HEK293T (cell line): Measurements from ENCODE around the gene NKAP.
A peak's percentile ranks its signal among the peaks of the same experiment; 100 is the strongest.

Source experiments
- ARNT ChIP-seq: fragments of 450-650 bp; IDR thresholded peaks from 2 replicates; pipeline ENCODE4 v1.6.1; 2017; ENCODE audit warnings: mild to moderate bottlenecking
- BHLHE40 ChIP-seq: fragments of 450-650 bp; IDR thresholded peaks from 2 replicates; pipeline ENCODE4 v1.6.1; 2016; ENCODE audit warnings: mild to moderate bottlenecking, moderate library complexity, borderline replicate concordance
- CTBP1 ChIP-seq: fragments of 450-650 bp; IDR thresholded peaks from 2 replicates; pipeline ENCODE4 v1.6.1; 2016; ENCODE audit warnings: borderline replicate concordance
- ELF4 ChIP-seq: fragments of 450-650 bp; IDR thresholded peaks from 2 replicates; pipeline ENCODE4 v1.6.1; 2017; ENCODE audit warnings: antibody characterized with exemption
- FOXA1 ChIP-seq: fragments of 450-650 bp; IDR thresholded peaks from 2 replicates; pipeline ENCODE4 v1.6.1; 2016; ENCODE audit warnings: mild to moderate bottlenecking
- HDGF ChIP-seq: fragments of 450-650 bp; IDR thresholded peaks from 2 replicates; pipeline ENCODE4 v1.6.1; 2017; ENCODE audit warnings: antibody characterized with exemption, borderline replicate concordance
- L3MBTL2 ChIP-seq: fragments of 450-650 bp; conservative IDR thresholded peaks from 2 replicates; pipeline ENCODE4 v1.6.1; 2016; ENCODE audit warnings: mild to moderate bottlenecking
- LEF1 ChIP-seq: fragments of 450-650 bp; IDR thresholded peaks from 2 replicates; pipeline ENCODE4 v1.6.1; 2017; ENCODE audit warnings: mild to moderate bottlenecking, borderline replicate concordance
- NFRKB ChIP-seq: fragments of 450-650 bp; IDR thresholded peaks from 2 replicates; pipeline ENCODE4 v1.6.1; 2016; ENCODE audit warnings: mild to moderate bottlenecking, moderate library complexity
- SP1 ChIP-seq: fragments of 450-650 bp; IDR thresholded peaks from 2 replicates; pipeline ENCODE4 v1.6.1; 2017
- ZNF384 ChIP-seq: fragments of 450-650 bp; IDR thresholded peaks from 2 replicates; pipeline ENCODE4 v1.6.1; 2016
- TF ChIP-seq, protein P1 (sequence below): fragments of 450-650 bp; IDR thresholded peaks from 2 replicates; pipeline ENCODE4 v1.6.1; 2016

GRCh38 chrX:119943185-119943988, at the start of gene NKAP:
- peak; percentile 93 for TF ChIP-seq CTBP1
- no peak; the same call in 1 of the 2 replicates for TF ChIP-seq NFRKB
- TF ChIP-seq SP1 = no peak
- peak; percentile 49 for TF ChIP-seq ELF4
- TF ChIP-seq FOXA1 = no peak
- no peak; the same call in 1 of the 2 replicates for TF ChIP-seq ZNF384
- TF ChIP-seq, protein P1, sequence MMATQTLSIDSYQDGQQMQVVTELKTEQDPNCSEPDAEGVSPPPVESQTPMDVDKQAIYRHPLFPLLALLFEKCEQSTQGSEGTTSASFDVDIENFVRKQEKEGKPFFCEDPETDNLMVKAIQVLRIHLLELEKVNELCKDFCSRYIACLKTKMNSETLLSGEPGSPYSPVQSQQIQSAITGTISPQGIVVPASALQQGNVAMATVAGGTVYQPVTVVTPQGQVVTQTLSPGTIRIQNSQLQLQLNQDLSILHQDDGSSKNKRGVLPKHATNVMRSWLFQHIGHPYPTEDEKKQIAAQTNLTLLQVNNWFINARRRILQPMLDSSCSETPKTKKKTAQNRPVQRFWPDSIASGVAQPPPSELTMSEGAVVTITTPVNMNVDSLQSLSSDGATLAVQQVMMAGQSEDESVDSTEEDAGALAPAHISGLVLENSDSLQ = peak; percentile 68
- no peak for TF ChIP-seq HDGF
- TF ChIP-seq L3MBTL2 = peak; percentile 64
- no peak for TF ChIP-seq BHLHE40
- no peak for TF ChIP-seq LEF1
- TF ChIP-seq ARNT = 0 out of 2 replicates have a peak, but pooled peaks have one; percentile 50
